ENCODE results near the gene TMEM151B. TPM values are rescaled to one million over a fixed set of nuclear protein-coding genes. Genes with fewer than 3 reads are reported as not detected.
A peak's percentile ranks its signal among the peaks of the same experiment; 100 is the strongest.

Gene TMEM151B
- total and polyA plus RNA-seq, 2 of the 4 experiments (the other 2 are of a cell fraction) = not detected

DNA sequence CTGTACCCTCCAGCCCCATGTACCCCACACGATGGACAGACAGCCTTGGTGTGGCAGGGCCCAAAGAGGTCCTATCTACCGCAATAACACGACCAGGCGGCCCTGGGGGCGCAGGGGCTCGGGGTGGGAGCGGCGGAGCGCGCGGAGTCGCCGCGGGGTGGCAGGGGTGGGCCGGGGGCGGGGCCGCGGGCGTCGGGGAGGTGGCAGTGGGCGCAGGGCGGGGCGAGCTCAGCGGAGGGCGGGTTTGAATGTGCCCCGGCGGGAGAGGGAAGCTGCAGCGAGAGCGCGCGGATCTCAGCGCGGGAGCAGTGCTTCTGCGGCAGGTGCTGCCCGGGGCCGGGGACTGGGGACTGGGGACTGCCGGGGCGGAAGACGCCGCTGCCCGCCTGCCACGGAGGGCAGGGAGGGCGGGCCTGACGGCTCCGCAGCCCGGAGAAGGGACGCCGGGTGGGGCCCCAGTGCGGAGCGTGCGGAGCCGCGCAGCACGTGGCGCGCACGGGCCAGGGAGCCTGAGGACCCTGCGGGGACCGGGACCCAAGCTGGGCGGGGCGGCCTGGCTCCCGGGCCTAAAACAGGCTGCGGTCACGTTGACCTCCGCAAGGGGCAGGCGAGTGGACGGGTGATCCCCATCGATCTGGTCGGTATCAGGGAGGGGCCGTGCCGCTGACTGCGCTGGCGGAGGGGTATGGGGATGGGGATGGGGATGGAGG lies 46.8 kb upstream of the TMEM151B start, which contains the start of gene SLC29A1:
Gene SLC29A1 (plus strand): TSS at position 277 of the 710 bp plus-strand sequence. CDS start 3,719 bp downstream, outside the sequence.
- intact Hi-C loops (cut with micrococcal nuclease) = no loop called here
- CTCF ChIA-PET = interaction anchor here (0.8 to 4.1 kb wide), 2 partner anchors 11 to 50 kb away, joined by 3 to 20 read pairs; no protein-coding TSS in a partner anchor
- peaks cover 16% of the 10 kb centered on the region for H3K4me1 ChIP-seq (ENCODE audit: control insufficient read depth, insufficient read depth, low read length)
- TF ChIP-seq FOS (IDR thresholded peaks at IDR 0.05; ENCODE audit: low read depth, low read length) (no peak), RFX5 (IDR thresholded peaks at IDR 0.05; ENCODE audit: low read depth, low read length) (no peak), RAD21 (IDR thresholded peaks at IDR 0.05; ENCODE audit: low read length) (no peak), MAFK (IDR thresholded peaks at IDR 0.05; ENCODE audit: low read depth, low read length) (no peak), MAZ (IDR thresholded peaks at IDR 0.05; ENCODE audit: borderline replicate concordance, low read depth, low read length) (peak; percentile 26; the same call in 1 of the 2 replicates), CEBPB (IDR thresholded peaks at IDR 0.05; ENCODE audit: low read depth, low read length) (no peak), RCOR1 (IDR thresholded peaks at IDR 0.05; ENCODE audit: insufficient replicate concordance, low read length) (no peak), CHD1 (IDR thresholded peaks at IDR 0.05; ENCODE audit: low read depth, low read length) (no peak), MXI1 (IDR thresholded peaks at IDR 0.05; ENCODE audit: borderline replicate concordance, low read depth, low read length) (peak; percentile 89; the same call in 1 of the 2 replicates), SMC3 (IDR thresholded peaks at IDR 0.05; ENCODE audit: low read depth, low read length) (no peak), NFE2L2 (IDR thresholded peaks at IDR 0.05; ENCODE audit: low read depth, low read length) (no peak)
- TF ChIP-seq, protein P1, sequence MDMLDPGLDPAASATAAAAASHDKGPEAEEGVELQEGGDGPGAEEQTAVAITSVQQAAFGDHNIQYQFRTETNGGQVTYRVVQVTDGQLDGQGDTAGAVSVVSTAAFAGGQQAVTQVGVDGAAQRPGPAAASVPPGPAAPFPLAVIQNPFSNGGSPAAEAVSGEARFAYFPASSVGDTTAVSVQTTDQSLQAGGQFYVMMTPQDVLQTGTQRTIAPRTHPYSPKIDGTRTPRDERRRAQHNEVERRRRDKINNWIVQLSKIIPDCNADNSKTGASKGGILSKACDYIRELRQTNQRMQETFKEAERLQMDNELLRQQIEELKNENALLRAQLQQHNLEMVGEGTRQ (IDR thresholded peaks at IDR 0.05; ENCODE audit: low read depth, low read length) = peak; percentile 41; the same call in 1 of the 2 replicates
- TF ChIP-seq, protein P2, sequence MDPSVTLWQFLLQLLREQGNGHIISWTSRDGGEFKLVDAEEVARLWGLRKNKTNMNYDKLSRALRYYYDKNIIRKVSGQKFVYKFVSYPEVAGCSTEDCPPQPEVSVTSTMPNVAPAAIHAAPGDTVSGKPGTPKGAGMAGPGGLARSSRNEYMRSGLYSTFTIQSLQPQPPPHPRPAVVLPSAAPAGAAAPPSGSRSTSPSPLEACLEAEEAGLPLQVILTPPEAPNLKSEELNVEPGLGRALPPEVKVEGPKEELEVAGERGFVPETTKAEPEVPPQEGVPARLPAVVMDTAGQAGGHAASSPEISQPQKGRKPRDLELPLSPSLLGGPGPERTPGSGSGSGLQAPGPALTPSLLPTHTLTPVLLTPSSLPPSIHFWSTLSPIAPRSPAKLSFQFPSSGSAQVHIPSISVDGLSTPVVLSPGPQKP (IDR thresholded peaks at IDR 0.05; ENCODE audit: borderline replicate concordance, low read depth, low read length) = no peak

More for the DNA sequence above, 46.8 kb upstream of the TMEM151B start, which contains the start of gene SLC29A1:
- Histone ChIP-seq H3K36me3 (ENCODE audit: control insufficient read depth, insufficient read depth, low read length) (no peaks in the 10 kb centered on the region), H4K8ac (ENCODE audit: low read depth in 2 of 2, low read length in 2 of 2) (no peak within 1 kb of the TSS; a peak in 1 of 4 replicates), H2BK5ac (ENCODE audit: low read depth, low read length, poor library complexity, severe bottlenecking) (no peak within 1 kb of the TSS), H3K4me3 (ENCODE audit: insufficient read depth, low read depth, low read length) (peak within 1 kb of the TSS; percentile 73), H3K9ac (ENCODE audit: low read depth, low read length) (peak within 1 kb of the TSS; percentile 57; the same call in 1 of the 2 replicates), H3K79me1 (ENCODE audit: low read depth in 1 of 2, low read length in 2 of 2) (peaks cover 0 to 8% of the 10 kb centered on the region in 2 experiments; a peak in 1 of 4 replicates), H3K18ac (ENCODE audit: low read depth, low read length) (no peak within 1 kb of the TSS), H2AK9ac (replicated peaks; ENCODE audit: low read depth, low read length, poor library complexity) (peak within 1 kb of the TSS; percentile 60), H4K91ac (ENCODE audit: insufficient read depth, low read depth, low read length) (no peak within 1 kb of the TSS; the same call in 1 of the 2 replicates), H4K5ac (ENCODE audit: low read depth, low read length) (no peak within 1 kb of the TSS), H3K4ac (ENCODE audit: low read depth, low read length) (no peak within 1 kb of the TSS), H3K4me2 (ENCODE audit: low read depth, low read length) (peak within 1 kb of the TSS; percentile 99), H3K27ac (ENCODE audit: insufficient read depth, low read length) (peak within 1 kb of the TSS; percentile 37; the same call in 1 of the 2 replicates), H2BK15ac (ENCODE audit: low read depth, low read length) (no peak within 1 kb of the TSS), H4K20me1 (ENCODE audit: insufficient read depth, low read length) (no peaks in the 10 kb centered on the region), H3K56ac (ENCODE audit: extremely low read depth, insufficient read depth, low read length) (no peak within 1 kb of the TSS; the same call in 1 of the 2 replicates), H2AK5ac (ENCODE audit: low read depth, low read length) (no peak within 1 kb of the TSS), H3K27me3 (ENCODE audit: control insufficient read depth, insufficient read depth, low read length) (no peaks in the 10 kb centered on the region; the same call in 1 of the 2 replicates), H2BK20ac (ENCODE audit: low read depth, low read length) (no peak within 1 kb of the TSS), H3K23ac (ENCODE audit: low read depth, low read length) (peak within 1 kb of the TSS; percentile 65; the same call in 1 of the 2 replicates), H3K14ac (replicated peaks; ENCODE audit: low read depth, low read length) (peak within 1 kb of the TSS; percentile 55; the same call in 1 of the 2 replicates), H2BK120ac (ENCODE audit: low read depth, low read length) (no peak within 1 kb of the TSS; the same call in 1 of the 2 replicates), H3K9me1 (ENCODE audit: insufficient read depth, low read length) (peaks cover 4% of the 10 kb centered on the region; the same call in 1 of the 2 replicates), H3K9me3 (ENCODE audit: control insufficient read depth, insufficient read depth, low read length) (no peaks in the 10 kb centered on the region), H2AFZ (replicated peaks; ENCODE audit: low read length, poor library complexity) (peak within 1 kb of the TSS; percentile 96)
- WGBS, 2 experiments (ENCODE audit: extremely low coverage in 2 of 2, insufficient read length in 1 of 2) = 0% methylated on average over 40 of the region's 73 CpGs; no CpG with 5 or more reads in 1 of the 2 experiments
- ATAC-seq (ENCODE audit: low read depth) (peak; percentile 62), DNase-seq (peak; percentile 28)
- in situ Hi-C loops (cut with MboI; ENCODE audit: low sequenced_read_pairs) = no loop called here
- POLR2A ChIA-PET (ENCODE audit: unreplicated experiment) = no interaction called here
- BruUV-seq (replicated peaks) = no TSS peak
- dilution Hi-C loops (cut with HindIII; ENCODE audit: low sequenced_read_pairs, unreplicated experiment) = no loop called here
